DMS153 treated with DMSO at 0.1 percent for 48 hours (cell line): ENCODE measurements around the gene FOXD4L3.
"Not testable (repeated sequence)": the region's sequence is repeated elsewhere in the genome, so short reads cannot be mapped to it uniquely, and the experiment has no call there.

Source experiments
- DNase-seq: peaks from one replicate; lab custom pipeline; 2025; ENCODE audit not compliant: unreplicated experiment; lab: John Stamatoyannopoulos, UW

Gene FOXD4L3

GRCh38 chr9:68302567-68302966 is at the start of gene FOXD4L3:
Gene FOXD4L3, plus strand, starts transcription at chr9:68302867. Its CDS starts 85 bp downstream, at chr9:68302952.
- not testable (repeated sequence) for DNase-seq

- not testable (repeated sequence) for DNase-seq
These were observed 21.6 kb upstream of the FOXD4L3 start for GRCh38 chr9:68281041-68281440.

GRCh38 chr9:68303771-68304170 is 1.1 kb downstream of the FOXD4L3 start:
- not testable (repeated sequence) for DNase-seq

GRCh38 chr9:68304212-68304611 is 1.5 kb downstream of the FOXD4L3 start:
- DNase-seq, result not testable (repeated sequence)

GRCh38 chr9:68304777-68305176 is 2.1 kb downstream of the FOXD4L3 start:
- DNase-seq, result not testable (repeated sequence)

- DNase-seq, result not testable (repeated sequence)
These were observed 3.1 kb downstream of the FOXD4L3 start for GRCh38 chr9:68305680-68306285.

GRCh38 chr9:68306391-68306964 is 3.8 kb downstream of the FOXD4L3 start:
- not testable (repeated sequence) for DNase-seq

GRCh38 chr9:68307127-68307526 is 4.5 kb downstream of the FOXD4L3 start:
- DNase-seq, result not testable (repeated sequence)

- DNase-seq, result not testable (repeated sequence)
These were observed 5.0 kb downstream of the FOXD4L3 start for GRCh38 chr9:68307654-68308053.

GRCh38 chr9:68311208-68311607 is 8.5 kb downstream of the FOXD4L3 start:
- DNase-seq, result not testable (repeated sequence)

GRCh38 chr9:68318209-68318608 is 15.5 kb downstream of the FOXD4L3 start:
- not testable (repeated sequence) for DNase-seq

GRCh38 chr9:68323749-68324148 is 21.1 kb downstream of the FOXD4L3 start:
- DNase-seq, result not testable (repeated sequence)

- not testable (repeated sequence) for DNase-seq
These were observed 21.9 kb downstream of the FOXD4L3 start for GRCh38 chr9:68324518-68324917.

GRCh38 chr9:68329106-68329505 is 26.4 kb downstream of the FOXD4L3 start:
- not testable (repeated sequence) for DNase-seq

GRCh38 chr9:68330531-68331173 is 28.0 kb downstream of the FOXD4L3 start:
- DNase-seq, result not testable (repeated sequence)

GRCh38 chr9:68332122-68332521 is 29.5 kb downstream of the FOXD4L3 start:
- DNase-seq, result not testable (repeated sequence)

- DNase-seq, result not testable (repeated sequence)
These were observed 33.3 kb downstream of the FOXD4L3 start for GRCh38 chr9:68335935-68336334.

- DNase-seq, result not testable (repeated sequence)
These were observed 34.1 kb downstream of the FOXD4L3 start for GRCh38 chr9:68336639-68337339.

- DNase-seq, result not testable (repeated sequence)
These were observed 35.3 kb downstream of the FOXD4L3 start for GRCh38 chr9:68338000-68338399.

- not testable (repeated sequence) for DNase-seq
These were observed 39.8 kb downstream of the FOXD4L3 start for GRCh38 chr9:68342265-68343025.

- DNase-seq, result not testable (repeated sequence)
These were observed 40.6 kb downstream of the FOXD4L3 start for GRCh38 chr9:68343242-68343641.
